Spleen (tissue), 11 donors: ENCODE data around the gene HDAC3. TPM values are rescaled to one million over a fixed set of nuclear protein-coding genes. Genes with fewer than 3 reads are reported as not detected.

Source experiments
- DNase-seq: peaks from one replicate; pipeline ENCODE4 v3.0.0-alpha.2; 2020
- H3K27ac ChIP-seq, 8 donors: fragments of 200-600 bp; sonication (generic) in 7 of 8; 1 replicate in 4 of 8; 2 replicates in 4 of 8; pipeline versions ENCODE4 v1.5.0 to v1.8.0; 2016 to 2021; ENCODE audit warnings: inconsistent platforms in 4 of 8, mild to moderate bottlenecking in 4 of 8, moderate library complexity in 1 of 8
- H3K27me3 ChIP-seq, 7 donors: fragments of 200-600 bp; sonication (generic) in 6 of 7; replicated peaks in 1 of 7; 1 replicate in 4 of 7; 2 replicates in 3 of 7; pipeline versions ENCODE4 v1.5.0 to v1.8.0; 2016 to 2021; ENCODE audit warnings: inconsistent platforms in 3 of 7, mild to moderate bottlenecking in 1 of 7
- H3K36me3 ChIP-seq, 6 donors: fragments of 200-600 bp; sonication (generic) in 5 of 6; 1 replicate in 4 of 6; 2 replicates in 2 of 6; pipeline versions ENCODE4 v1.5.0 to v1.8.0; 2016 to 2021; ENCODE audit warnings: inconsistent platforms in 2 of 6
- H3K4me1 ChIP-seq, 6 donors: fragments of 200-600 bp; sonication (generic) in 5 of 6; 1 replicate in 3 of 6; 2 replicates in 3 of 6; pipeline versions ENCODE4 v1.5.0 to v1.8.0; 2016 to 2021; ENCODE audit warnings: inconsistent platforms in 3 of 6
- H3K4me3 ChIP-seq, 8 donors: fragments of 200-600 bp; sonication (generic) in 7 of 8; 1 replicate in 4 of 8; 2 replicates in 4 of 8; pipeline versions ENCODE4 v1.5.0 to v1.8.0; 2016 to 2021; ENCODE audit warnings: inconsistent platforms in 4 of 8, mild to moderate bottlenecking in 4 of 8, moderate library complexity in 2 of 8
- H3K9me3 ChIP-seq, 8 donors: fragments of 200-600 bp; sonication (generic) in 7 of 8; 1 replicate in 4 of 8; 2 replicates in 4 of 8; pipeline versions ENCODE4 v1.5.0 to v1.8.0; 2016 to 2021; ENCODE audit warnings: inconsistent platforms in 4 of 8
- CTCF ChIP-seq, 11 experiments: fragments of 200-600 bp in 7 of 11; fragments of 450-650 bp in 4 of 11; sonication (generic) in 4 of 11; IDR thresholded peaks in 8 of 11; conservative IDR thresholded peaks in 3 of 11; 1 replicate in 7 of 11; 2 replicates in 4 of 11; pipeline versions ENCODE4 v1.4.0 to v1.8.0; 2016 to 2021; ENCODE audit warnings: antibody characterized with exemption in 11 of 11, inconsistent platforms in 4 of 11, mild to moderate bottlenecking in 1 of 11
- POLR2A ChIP-seq, 3 donors: fragments of 450-650 bp; IDR thresholded peaks; one replicate each; pipeline ENCODE4 v1.5.1; 2017; ENCODE audit warnings: antibody characterized with exemption in 3 of 3, mild to moderate bottlenecking in 1 of 3
- POLR2AphosphoS5 ChIP-seq, 3 donors: sonication (generic); formaldehyde crosslinking; IDR thresholded peaks; one replicate each; pipeline ENCODE4 v1.5.1; 2017; ENCODE audit warnings: antibody characterized with exemption in 3 of 3
- WGBS, 5 donors: extraction: QIAGEN DNeasy Blood & Tissue Kit in 3 of 5; methylation state at CpG; one replicate each; pipeline versions ENCODE4 v1.1.5 to v1.1.7; 2013 to 2018; 5-methylcytosine and 5-hydroxymethylcytosine counted together
- intact Hi-C: fragments of 100-400 bp; cut with DNase I; formaldehyde crosslinking; loops from one replicate; pipeline ENCODE4 v1.15.0; 2023; ENCODE audit warnings: low total_unique reads
- polyA plus RNA-seq, 3 donors: library from polyadenylated mRNA; stranded (reverse); fragments of 200-250 nt; gene quantifications; one replicate each; pipeline ENCODE4 v1.2.1, GENCODE V29; 2013
- total RNA-seq, 7 donors: library from RNA; depleted of rRNA in 3 of 7; stranded (reverse); fragments of >200 nt in 3 of 7; fragmentation: NEBNext Ultra II Directional in 4 of 7; extraction: Animal tissue kit (Norgen Biotek cat#: 25700) in 4 of 7; gene quantifications; one replicate each; pipeline versions ENCODE4 v1.1.0 to v1.2.1, GENCODE V29; 2016 to 2021
- donor health status: healthy with polysubstance abuse.
- donor health status: DM: no; HTN: no; CAD: no; lungs with moderate emphysema.
- donor health status: DM: no; HTN: no; CAD: no.
- donor health status: Bipolar disorder and iron deficiency.
- donor health status: healthy.
- donor health status: DM: no; HTN: no; CAD: no.
- donor health status: DM: yes; HTN: yes; CAD: no.

The HDAC3 gene
- total and polyA plus RNA-seq, 10 donors, result 51.1 to 108 (median 64.8) TPM

- Histone ChIP-seq H3K27me3 (no peaks in the 10 kb centered on the region), H3K4me1 (peaks cover 7 to 33% (median 27%) of the 10 kb centered on the region in 6 donors), H3K4me3 (no peak overlapping the region), H3K27ac (no peak overlapping the region), H3K36me3 (peaks cover 0 to 46% (median 3%) of the 10 kb centered on the region in 6 donors), H3K9me3 (no peaks in the 10 kb centered on the region)
- intact Hi-C loops, result no loop called here
- TF ChIP-seq POLR2A (IDR thresholded peaks at IDR 0.05) (no peak), POLR2AphosphoS5 (IDR thresholded peaks at IDR 0.05) (no peak), CTCF (IDR thresholded peaks at IDR 0.05 in 8 of 11, conservative IDR thresholded peaks at IDR 0.05 in 3 of 11) (no peak)
- no peak for DNase-seq
These were observed 40.8 kb upstream of the HDAC3 start for GRCh38 chr5:141677415-141677814.

- Histone ChIP-seq H3K9me3 (no peaks in the 10 kb centered on the region), H3K4me1 (peaks cover 0 to 16% (median 11%) of the 10 kb centered on the region in 6 donors), H3K36me3 (peaks cover 0 to 63% (median 7%) of the 10 kb centered on the region in 6 donors), H3K4me3 (no peak overlapping the region), H3K27me3 (no peaks in the 10 kb centered on the region), H3K27ac (no peak overlapping the region)
- 76 to 93% (median 91%) methylated on average over 4 of the region's 4 CpGs for WGBS, 5 donors
- TF ChIP-seq CTCF (IDR thresholded peaks at IDR 0.05 in 8 of 11, conservative IDR thresholded peaks at IDR 0.05 in 3 of 11) (no peak), POLR2AphosphoS5 (IDR thresholded peaks at IDR 0.05) (no peak)
- no peak for DNase-seq
- intact Hi-C loops, result no loop called here
These were observed 39.0 kb upstream of the HDAC3 start for GRCh38 chr5:141675672-141676071.

- peaks cover 0 to 67% (median 7%) of the 10 kb centered on the region in 6 donors for H3K36me3 ChIP-seq
- peaks cover 0 to 7% (median 2%) of the 10 kb centered on the region in 6 donors for H3K4me1 ChIP-seq
- TF ChIP-seq POLR2A (IDR thresholded peaks at IDR 0.05) (no peak), POLR2AphosphoS5 (IDR thresholded peaks at IDR 0.05) (no peak), CTCF (IDR thresholded peaks at IDR 0.05 in 8 of 11, conservative IDR thresholded peaks at IDR 0.05 in 3 of 11) (no peak)
- intact Hi-C loops, result no loop called here
- no peaks in the 10 kb centered on the region for H3K27me3 ChIP-seq
- DNase-seq, result no peak
- 70 to 80% (median 78%) methylated on average over 5 of the region's 5 CpGs for WGBS, 5 donors
- H3K9me3 ChIP-seq, result no peaks in the 10 kb centered on the region
- no peak overlapping the region for H3K4me3 ChIP-seq
- H3K27ac ChIP-seq, result no peak overlapping the region
These were observed 38.1 kb upstream of the HDAC3 start for GRCh38 chr5:141674747-141675146.

- peaks cover 0 to 69% (median 8%) of the 10 kb centered on the region in 6 donors for H3K36me3 ChIP-seq
- no peaks in the 10 kb centered on the region for H3K27me3 ChIP-seq
- no peak for DNase-seq
- no peak for TF ChIP-seq CTCF (IDR thresholded peaks at IDR 0.05 in 8 of 11, conservative IDR thresholded peaks at IDR 0.05 in 3 of 11)
- no peak for TF ChIP-seq POLR2AphosphoS5 (IDR thresholded peaks at IDR 0.05)
- no peak for TF ChIP-seq POLR2A (IDR thresholded peaks at IDR 0.05)
- WGBS, 5 donors, result 72 to 84% (median 80%) methylated on average over 12 to 19 of the region's 19 CpGs
- no peak overlapping the region for H3K27ac ChIP-seq
- H3K4me3 ChIP-seq, result no peak overlapping the region
- intact Hi-C loops, result no loop called here
- H3K9me3 ChIP-seq, result no peaks in the 10 kb centered on the region
- no peaks in the 10 kb centered on the region for H3K4me1 ChIP-seq
These were observed 36.5 kb upstream of the HDAC3 start for GRCh38 chr5:141672841-141673813.
